Stimulated activated CD8-positive, alpha-beta memory T cell treated with anti-CD3 and anti-CD28 coated beads, Interleukin-15, amount 100 ng/mL, for 24 hours (primary cell): ENCODE measurements around the gene GIPR.

Source experiments
- DNase-seq: peaks from one replicate; pipeline ENCODE4 v3.0.0-alpha.2; 2020; ENCODE audit warnings: low read depth

GIPR gene

GRCh38 chr19:45730368-45731288 is 62.6 kb downstream of the GIPR start, which contains the start of gene FBXO46:
FBXO46 (minus strand) TSS chr19:45730896; CDS start chr19:45713495, 17,401 bp downstream.
- DNase-seq: peak; percentile 64
